GM19463 (cell line): ENCODE data around the gene ZNF821.
"Not testable (repeated sequence)": the region's sequence is repeated elsewhere in the genome, so short reads cannot be mapped to it uniquely, and the experiment has no call there.

Experiments used
- ATAC-seq: cut with Tn5 transposase; IDR thresholded peaks from one replicate; pipeline ENCODE4 v1.9.1; 2021; ENCODE audit warnings: mild to moderate bottlenecking, moderate library complexity; ENCODE audit not compliant: unreplicated experiment

Gene ZNF821

GRCh38 chr16:71863995-71864394, 20.0 kb downstream of the ZNF821 start:
- ATAC-seq, result no peak

- ATAC-seq, result no peak
These were observed 24.0 kb downstream of the ZNF821 start for GRCh38 chr16:71859762-71860521.

GRCh38 chr16:71855937-71856662, 27.9 kb downstream of the ZNF821 start:
- no peak for ATAC-seq

GRCh38 chr16:71854369-71854948, 29.5 kb downstream of the ZNF821 start:
- ATAC-seq, result no peak

GRCh38 chr16:71853413-71853812, 30.6 kb downstream of the ZNF821 start:
- peak; percentile 81 for ATAC-seq

GRCh38 chr16:71852561-71852960, 31.4 kb downstream of the ZNF821 start:
- no peak for ATAC-seq

- no peak for ATAC-seq
These were observed 31.8 kb downstream of the ZNF821 start for GRCh38 chr16:71852158-71852557.

GRCh38 chr16:71851746-71852145, 32.2 kb downstream of the ZNF821 start:
- ATAC-seq, result no peak

- no peak for ATAC-seq
These were observed 35.4 kb downstream of the ZNF821 start for GRCh38 chr16:71848622-71849021.

GRCh38 chr16:71847096-71847495, 36.9 kb downstream of the ZNF821 start:
- ATAC-seq, result no peak

GRCh38 chr16:71846431-71846830, 37.6 kb downstream of the ZNF821 start:
- no peak for ATAC-seq

GRCh38 chr16:71845639-71846430, 38.1 kb downstream of the ZNF821 start, which contains the start of gene ATXN1L:
ATXN1L (plus strand) TSS chr16:71845976; CDS start chr16:71849741, 3,765 bp downstream.
- ATAC-seq, result peak; percentile 75

GRCh38 chr16:71843572-71843971, 40.4 kb downstream of the ZNF821 start:
- ATAC-seq, result no peak

GRCh38 chr16:71840052-71840451, 43.9 kb downstream of the ZNF821 start:
- ATAC-seq, result no peak

- ATAC-seq, result no peak
These were observed 46.8 kb downstream of the ZNF821 start for GRCh38 chr16:71837150-71837549.

- ATAC-seq, result no peak
These were observed 49.7 kb downstream of the ZNF821 start for GRCh38 chr16:71834291-71834690.

- not testable (repeated sequence) for ATAC-seq
These were observed 51.9 kb downstream of the ZNF821 start for GRCh38 chr16:71832112-71832511.

- ATAC-seq, result not testable (repeated sequence)
These were observed 52.3 kb downstream of the ZNF821 start for GRCh38 chr16:71831698-71832097.

GRCh38 chr16:71830359-71830758, 53.6 kb downstream of the ZNF821 start:
- ATAC-seq, result no peak

GRCh38 chr16:71826533-71827017, 57.4 kb downstream of the ZNF821 start:
- ATAC-seq, result no peak

- ATAC-seq, result peak; percentile 8
These were observed 66.9 kb downstream of the ZNF821 start for GRCh38 chr16:71817155-71817500.
